GM13976 (cell line): ENCODE results near the gene CEP170B.

Experiments used
- DNase-seq: peaks from one replicate; pipeline ENCODE4 v3.0.0; 2012; ENCODE audit warnings: low spot score
- CTCF ChIP-seq: IDR thresholded peaks from 2 replicates; pipeline ENCODE4 v1.5.1; 2012; ENCODE audit warnings: borderline replicate concordance, mild to moderate bottlenecking; ENCODE audit not compliant: insufficient read depth; ENCODE audit errors: extremely low read depth, missing control alignments, control extremely low read depth
- in situ Hi-C: fragments of 300-500 bp; cut with MboI; formaldehyde crosslinking; loops from one replicate; pipeline ENCODE4 v1.12.0; 2022; ENCODE audit warnings: low sequenced_read_pairs, mixed read lengths, inconsistent platforms; ENCODE audit not compliant: unreplicated experiment

Gene CEP170B

GRCh38 chr14:104868060-104868740 is 3.1 kb downstream of the CEP170B start:
- no peak for DNase-seq
- in situ Hi-C loops, result no loop called here
- TF ChIP-seq CTCF, result no peak

GRCh38 chr14:104868811-104869572 is 3.9 kb downstream of the CEP170B start:
- DNase-seq, result no peak
- in situ Hi-C loops, result no loop called here
- no peak for TF ChIP-seq CTCF

- in situ Hi-C loops, result no loop called here
- DNase-seq, result no peak
- TF ChIP-seq CTCF, result no peak
Measured at GRCh38 chr14:104869669-104870367, 4.8 kb downstream of the CEP170B start.

GRCh38 chr14:104870368-104871144 is 5.5 kb downstream of the CEP170B start:
- DNase-seq, result no peak
- TF ChIP-seq CTCF, result no peak
- in situ Hi-C loops, result no loop called here

- in situ Hi-C loops, result no loop called here
- DNase-seq, result no peak
- TF ChIP-seq CTCF, result no peak
Measured at GRCh38 chr14:104871145-104871655, 6.1 kb downstream of the CEP170B start.

- no peak for TF ChIP-seq CTCF
- in situ Hi-C loops, result no loop called here
- no peak for DNase-seq
Measured at GRCh38 chr14:104871656-104872468, 6.8 kb downstream of the CEP170B start.
